Panc1 (cell line): ENCODE measurements around the gene UNC93B1. TPM values are rescaled to one million over a fixed set of nuclear protein-coding genes. Genes with fewer than 3 reads are reported as not detected.

Source experiments
- ATAC-seq: fragments of 200-7000 bp; cut with Tn5 transposase; 2 replicates; pipeline ENCODE4 v1.9.1; 2020; ENCODE audit warnings: mild to moderate bottlenecking, moderate library complexity
- BruUV-seq: library from RNA; stranded (reverse); fragments of 400-500 nt; replicated peaks from 2 replicates; lab custom pipeline; 2021; lab: Mats Ljungman, UMichigan
- CTCF ChIA-PET: fragments of 300-600 bp; sonication (Branson Sonifier 250); formaldehyde crosslinking; loops from one replicate; lab custom pipeline; 2022; ENCODE audit warnings: antibody characterized with exemption; lab: Charles Lee
- POLR2A ChIA-PET: fragments of 300-600 bp; sonication (Branson Sonifier 250); formaldehyde crosslinking; loops from one replicate; lab custom pipeline; 2022; ENCODE audit warnings: antibody characterized with exemption; lab: Charles Lee
- DNase-seq: peaks from one replicate; pipeline ENCODE4 v3.0.0-alpha.2; 2010; ENCODE audit warnings: low read depth, low spot score
- H3K27ac ChIP-seq: 2 replicates; pipeline ENCODE4 v1.5.1; 2011; ENCODE audit warnings: mild to moderate bottlenecking, low read length, inconsistent platforms
- H3K27me3 ChIP-seq: fragments of 200-500 bp; sonication (Bioruptor generic); 2 replicates; pipeline ENCODE4 v1.6.0; 2014; ENCODE audit warnings: low read length, inconsistent platforms; ENCODE audit not compliant: control insufficient read depth, insufficient read depth
- H3K36me3 ChIP-seq: fragments of 200-500 bp; sonication (Bioruptor generic); 2 replicates; pipeline ENCODE4 v1.5.1; 2014; ENCODE audit warnings: inconsistent platforms, mild to moderate bottlenecking, low read length, moderate library complexity; ENCODE audit not compliant: control insufficient read depth, insufficient read depth
- H3K4me1 ChIP-seq: 2 replicates; pipeline ENCODE4 v1.5.1; 2011; ENCODE audit warnings: inconsistent platforms, mild to moderate bottlenecking, low read length, moderate library complexity; ENCODE audit not compliant: control insufficient read depth, insufficient read depth
- H3K4me3 ChIP-seq, 2 experiments: 2 replicates each; pipeline ENCODE4 v1.5.1; 2011 to 2012; ENCODE audit warnings: low read depth in 2 of 2, low read length in 2 of 2, mild to moderate bottlenecking in 2 of 2, inconsistent platforms in 1 of 2, moderate library complexity in 1 of 2
- H3K9me3 ChIP-seq: fragments of 200-500 bp; sonication (Bioruptor generic); 2 replicates; pipeline ENCODE4 v1.5.1; 2014; ENCODE audit warnings: low read depth, mild to moderate bottlenecking, inconsistent platforms, low read length, moderate library complexity; ENCODE audit not compliant: control insufficient read depth, insufficient read depth
- CTCF ChIP-seq: fragments of 450-650 bp; IDR thresholded peaks from 2 replicates; pipeline ENCODE4 v1.5.1; 2017; ENCODE audit warnings: mild to moderate bottlenecking
- POLR2AphosphoS5 ChIP-seq: IDR thresholded peaks from 2 replicates; pipeline ENCODE4 v1.6.1; 2012; ENCODE audit warnings: mild to moderate bottlenecking, low read depth, low read length, moderate library complexity
- REST ChIP-seq, 2 experiments: IDR thresholded peaks; 2 replicates each; pipeline ENCODE4 v1.6.1; 2011 to 2012; ENCODE audit warnings: low read depth in 2 of 2, control low read depth in 1 of 2, low read length in 1 of 2, mild to moderate bottlenecking in 1 of 2, moderate library complexity in 1 of 2; ENCODE audit not compliant: insufficient read depth in 1 of 2
- SIN3A ChIP-seq: IDR thresholded peaks from 2 replicates; pipeline ENCODE4 v1.6.1; 2012; ENCODE audit warnings: low read depth, mild to moderate bottlenecking, low read length, moderate library complexity, borderline replicate concordance; ENCODE audit not compliant: insufficient read depth
- TCF7L2 ChIP-seq: IDR thresholded peaks from 2 replicates; pipeline ENCODE4 v1.6.1; 2011; ENCODE audit warnings: mild to moderate bottlenecking, low read depth, low read length, inconsistent platforms
- in situ Hi-C: cut with HindIII; loops from 2 replicates; pipeline ENCODE4 v1.10.0; 2016; ENCODE audit warnings: low sequenced_read_pairs, low pct_unique_long_range_greater_than_20kb
- intact Hi-C: fragments of 100-400 bp; cut with micrococcal nuclease; formaldehyde crosslinking; loops from one replicate; pipeline ENCODE4 v1.10.0; 2022; ENCODE audit not compliant: unreplicated experiment
- total RNA-seq: library from RNA; stranded (reverse); gene quantifications from one replicate; pipeline ENCODE4 v1.2.1, GENCODE V29; 2021; ENCODE audit not compliant: unreplicated experiment

The UNC93B1 gene
- total RNA-seq, 1 experiment from 2014 or later = 54.1 TPM

- CTCF ChIA-PET = no interaction called here
- Histone ChIP-seq H3K4me1 (peaks cover 33% of the 10 kb centered on the region), H3K36me3 (peaks cover 2% of the 10 kb centered on the region; the same call in 1 of the 2 replicates), H3K27ac (no peak overlapping the region; the same call in 1 of the 2 replicates), H3K9me3 (no peaks in the 10 kb centered on the region), H3K27me3 (no peaks in the 10 kb centered on the region), H3K4me3 (no peak overlapping the region)
- BruUV-seq = no TSS peak
- POLR2A ChIA-PET = no interaction called here
- DNase-seq (no peak), ATAC-seq (no peak)
- in situ Hi-C loops = no loop called here
- TF ChIP-seq POLR2AphosphoS5 = no peak
- no peak for TF ChIP-seq TCF7L2
- no peak for TF ChIP-seq REST (IDR thresholded peaks at IDR 0.05; ENCODE audit: insufficient read depth in 1 of 2, low read depth in 2 of 2, low read length in 1 of 2)
- no peak for TF ChIP-seq CTCF
- TF ChIP-seq SIN3A = no peak
- intact Hi-C loops = no loop called here
Measured at GRCh38 chr11:68041617-68042218, 37.8 kb upstream of the UNC93B1 start.

- ChIA-PET POLR2A (no interaction called here), CTCF (no interaction called here)
- no TSS peak for BruUV-seq
- no peaks in the 10 kb centered on the region for H3K27me3 ChIP-seq
- ATAC-seq = no peak
- peak overlapping the region; percentile 94 for H3K27ac ChIP-seq
- no peak for DNase-seq
- H3K4me3 ChIP-seq = peak overlapping the region; percentile 72 to 92
- in situ Hi-C loops = no loop called here
- peaks cover 33% of the 10 kb centered on the region for H3K4me1 ChIP-seq
- H3K36me3 ChIP-seq = peaks cover 2% of the 10 kb centered on the region; the same call in 1 of the 2 replicates
- H3K9me3 ChIP-seq = no peaks in the 10 kb centered on the region
- TF ChIP-seq SIN3A (no peak), REST (IDR thresholded peaks at IDR 0.05; ENCODE audit: insufficient read depth in 1 of 2, low read depth in 2 of 2, low read length in 1 of 2) (no peak), CTCF (no peak), TCF7L2 (no peak), POLR2AphosphoS5 (no peak)
- intact Hi-C loops = no loop called here
Measured at GRCh38 chr11:68040957-68041591, 37.2 kb upstream of the UNC93B1 start.
